HEK293T (cell line): ENCODE measurements around the gene MIGA1.
"Not testable (repeated sequence)": the region's sequence is repeated elsewhere in the genome, so short reads cannot be mapped to it uniquely, and the experiment has no call there.

Source experiments
- CTCF ChIA-PET: fragments of 350-600 bp; formaldehyde crosslinking; extraction: SDS; loops from one replicate; lab custom pipeline; 2021; ENCODE audit warnings: antibody characterized with exemption, inconsistent platforms; lab: Yijun Ruan, JAX
- POLR2A ChIA-PET: fragments of 350-600 bp; formaldehyde crosslinking; extraction: SDS; loops from one replicate; lab custom pipeline; 2020; ENCODE audit warnings: antibody characterized with exemption, inconsistent platforms; lab: Yijun Ruan, JAX
- DNase-seq: peaks from one replicate; pipeline ENCODE4 v3.0.0; 2012; ENCODE audit warnings: mixed read lengths; ENCODE audit errors: extremely low spot score
- ARNT ChIP-seq: fragments of 450-650 bp; IDR thresholded peaks from 2 replicates; pipeline ENCODE4 v1.6.1; 2017; ENCODE audit warnings: mild to moderate bottlenecking
- BHLHE40 ChIP-seq: fragments of 450-650 bp; IDR thresholded peaks from 2 replicates; pipeline ENCODE4 v1.6.1; 2016; ENCODE audit warnings: mild to moderate bottlenecking, moderate library complexity, borderline replicate concordance
- CTBP1 ChIP-seq: fragments of 450-650 bp; IDR thresholded peaks from 2 replicates; pipeline ENCODE4 v1.6.1; 2016; ENCODE audit warnings: borderline replicate concordance
- ELF4 ChIP-seq: fragments of 450-650 bp; IDR thresholded peaks from 2 replicates; pipeline ENCODE4 v1.6.1; 2017; ENCODE audit warnings: antibody characterized with exemption
- FOXA1 ChIP-seq: fragments of 450-650 bp; IDR thresholded peaks from 2 replicates; pipeline ENCODE4 v1.6.1; 2016; ENCODE audit warnings: mild to moderate bottlenecking
- FOXK2 ChIP-seq: fragments of 450-650 bp; IDR thresholded peaks from 2 replicates; pipeline ENCODE4 v1.6.1; 2016; ENCODE audit warnings: mild to moderate bottlenecking
- FOXM1 ChIP-seq: fragments of 450-650 bp; IDR thresholded peaks from 2 replicates; pipeline ENCODE4 v1.6.1; 2017; ENCODE audit warnings: mild to moderate bottlenecking, borderline replicate concordance
- HDGF ChIP-seq: fragments of 450-650 bp; IDR thresholded peaks from 2 replicates; pipeline ENCODE4 v1.6.1; 2017; ENCODE audit warnings: antibody characterized with exemption, borderline replicate concordance
- L3MBTL2 ChIP-seq: fragments of 450-650 bp; conservative IDR thresholded peaks from 2 replicates; pipeline ENCODE4 v1.6.1; 2016; ENCODE audit warnings: mild to moderate bottlenecking
- LEF1 ChIP-seq: fragments of 450-650 bp; IDR thresholded peaks from 2 replicates; pipeline ENCODE4 v1.6.1; 2017; ENCODE audit warnings: mild to moderate bottlenecking, borderline replicate concordance
- NFRKB ChIP-seq: fragments of 450-650 bp; IDR thresholded peaks from 2 replicates; pipeline ENCODE4 v1.6.1; 2016; ENCODE audit warnings: mild to moderate bottlenecking, moderate library complexity
- PKNOX1 ChIP-seq: fragments of 450-650 bp; IDR thresholded peaks from 2 replicates; pipeline ENCODE4 v1.6.1; 2016
- SP1 ChIP-seq: fragments of 450-650 bp; IDR thresholded peaks from 2 replicates; pipeline ENCODE4 v1.6.1; 2017
- SUZ12 ChIP-seq: fragments of 450-650 bp; IDR thresholded peaks from 2 replicates; pipeline ENCODE4 v1.6.1; 2016; ENCODE audit warnings: mild to moderate bottlenecking
- TARDBP ChIP-seq: fragments of 450-650 bp; IDR thresholded peaks from 2 replicates; pipeline ENCODE4 v1.6.1; 2016
- ZNF384 ChIP-seq: fragments of 450-650 bp; IDR thresholded peaks from 2 replicates; pipeline ENCODE4 v1.6.1; 2016

MIGA1 gene

GRCh38 chr1:77817368-77818209 is 38.1 kb downstream of the MIGA1 start:
- ChIA-PET POLR2A (no interaction called here), CTCF (interaction anchor here (0.7 kb wide), 1 partner anchor 32 kb away, joined by 3 read pairs; no protein-coding TSS in a partner anchor)
- no peak for DNase-seq
- TF ChIP-seq SUZ12 (no peak), FOXA1 (no peak), FOXM1 (no peak), TARDBP (no peak), SP1 (no peak), ARNT (no peak), L3MBTL2 (no peak), BHLHE40 (no peak), ZNF384 (no peak), FOXK2 (no peak), NFRKB (no peak), CTBP1 (no peak), ELF4 (no peak), PKNOX1 (no peak), LEF1 (no peak), HDGF (no peak)

GRCh38 chr1:77820121-77820520 is 40.7 kb downstream of the MIGA1 start:
- no peak for DNase-seq
- POLR2A ChIA-PET = no interaction called here
- TF ChIP-seq ARNT (no peak), SP1 (no peak), FOXK2 (no peak), PKNOX1 (no peak), L3MBTL2 (no peak), BHLHE40 (no peak), LEF1 (no peak)
- CTCF ChIA-PET = no interaction called here

GRCh38 chr1:77824079-77824478 is 44.6 kb downstream of the MIGA1 start:
- ChIA-PET CTCF (interaction anchor here (0.6 kb wide), 1 partner anchor 301 kb away, joined by 5 read pairs; no protein-coding TSS in a partner anchor), POLR2A (no interaction called here)
- TF ChIP-seq SUZ12 = no peak
- no peak for TF ChIP-seq TARDBP
- no peak for TF ChIP-seq CTBP1
- TF ChIP-seq HDGF = no peak
- no peak for TF ChIP-seq ARNT
- no peak for TF ChIP-seq LEF1
- no peak for TF ChIP-seq PKNOX1

GRCh38 chr1:77824694-77825093 is 45.2 kb downstream of the MIGA1 start:
- TF ChIP-seq TARDBP (no peak), FOXM1 (no peak), ZNF384 (no peak), SUZ12 (no peak), ELF4 (no peak), PKNOX1 (no peak), FOXK2 (no peak), ARNT (no peak), L3MBTL2 (no peak), FOXA1 (no peak)
- POLR2A ChIA-PET = no interaction called here
- DNase-seq = no peak
- CTCF ChIA-PET = interaction anchor here (0.6 kb wide), 1 partner anchor 301 kb away, joined by 5 read pairs; no protein-coding TSS in a partner anchor

More at GRCh38 chr1:77824079-77824478, 44.6 kb downstream of the MIGA1 start:
- DNase-seq = no peak

GRCh38 chr1:77825131-77825709 is 45.8 kb downstream of the MIGA1 start:
- no peak for TF ChIP-seq NFRKB
- peak; percentile 46 for DNase-seq
- POLR2A ChIA-PET = no interaction called here
- CTCF ChIA-PET = interaction anchor here (1.4 kb wide), 1 partner anchor 75 kb away, joined by 6 read pairs; no protein-coding TSS in a partner anchor

- CTCF ChIA-PET = interaction anchor here (0.7 kb wide), 1 partner anchor 93 kb away, joined by 10 read pairs; no protein-coding TSS in a partner anchor
- POLR2A ChIA-PET, DNase-seq: not testable (repeated sequence)
These were observed 47.4 kb downstream of the MIGA1 start for GRCh38 chr1:77826851-77827250.
